ENCODE data around the gene IGF2BP3.

IGF2BP3 gene

DNA sequence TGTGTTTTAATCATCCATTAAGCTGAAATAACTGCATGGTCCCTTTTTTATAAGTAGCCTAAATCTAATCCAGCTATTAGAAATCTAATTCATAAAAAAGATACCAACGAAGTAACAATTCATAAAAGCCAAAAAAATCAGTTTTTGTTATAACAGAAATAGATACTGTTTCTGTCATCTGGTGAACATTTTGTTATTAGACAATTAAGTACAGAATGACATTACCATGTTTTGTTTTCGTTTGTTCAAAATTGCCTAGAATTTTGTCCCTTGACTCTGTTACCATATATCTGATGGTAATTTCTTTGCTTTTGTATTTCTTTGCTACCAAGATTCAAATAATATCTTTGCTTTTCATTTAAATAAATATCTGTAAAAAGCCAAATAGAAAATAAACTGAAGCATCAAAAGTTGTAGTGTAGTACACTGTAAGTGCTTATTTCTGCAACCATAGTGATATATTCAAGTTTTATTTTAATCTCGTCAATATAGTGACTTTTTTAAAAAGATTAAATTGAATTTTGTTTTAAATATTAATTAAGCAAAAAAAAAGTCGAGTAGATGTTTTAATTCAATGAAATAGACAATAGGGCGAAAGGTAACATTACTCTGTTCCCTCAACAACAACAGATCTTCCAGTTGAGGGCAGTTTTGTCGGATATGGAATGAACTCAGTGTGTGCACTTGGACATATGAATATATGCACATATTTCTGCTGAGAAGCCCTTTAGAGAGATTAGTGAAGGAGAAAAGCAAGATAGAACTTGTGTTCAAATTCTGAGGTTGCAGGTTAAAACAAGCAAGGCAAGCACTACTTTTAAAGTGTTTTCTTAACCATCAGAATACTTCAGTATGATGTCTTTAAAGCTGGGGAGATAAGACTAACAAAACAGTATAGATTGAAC, 7.9 kb upstream of the IGF2BP3 start:
- no peak overlapping the region for H3K9ac ChIP-seq (ENCODE audit: low read length in 2 of 2)

DNA sequence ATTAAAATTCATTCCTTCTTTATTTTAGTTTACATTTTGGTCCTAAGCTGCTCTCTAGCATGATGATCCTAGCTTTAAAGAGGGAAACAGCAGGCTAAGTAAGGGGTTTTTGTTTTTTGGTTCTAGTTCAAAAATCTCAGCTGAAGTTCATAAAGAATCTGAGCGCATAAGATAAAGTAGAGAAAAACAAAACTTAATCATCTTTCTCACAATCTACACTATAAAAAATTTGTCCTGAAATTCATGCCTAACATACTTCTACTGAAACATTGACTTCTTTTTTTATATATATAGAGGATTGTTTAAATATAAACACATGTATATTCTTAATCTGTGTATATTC, 6.8 kb upstream of the IGF2BP3 start:
- peaks cover 0 to 3% of the 10 kb centered on the region in 2 donors for H3K9me3 ChIP-seq (ENCODE audit: control insufficient read depth in 2 of 2, low read length in 2 of 2)
- peaks cover 35 to 55% of the 10 kb centered on the region in 2 donors for H3K27me3 ChIP-seq (ENCODE audit: control insufficient read depth in 1 of 2, insufficient read depth in 2 of 2, low read length in 2 of 2)
- H3K9ac ChIP-seq (ENCODE audit: low read length in 2 of 2): no peak overlapping the region
- H3K4me1 ChIP-seq (ENCODE audit: control insufficient read depth, insufficient read depth, low read length): peaks cover 9% of the 10 kb centered on the region
- no peak overlapping the region for H3K27ac ChIP-seq (ENCODE audit: low read length)
- no peaks in the 10 kb centered on the region for H3K36me3 ChIP-seq (ENCODE audit: control insufficient read depth in 2 of 2, insufficient read depth in 2 of 2, low read length in 2 of 2)
- no peak overlapping the region for H3K4me3 ChIP-seq (ENCODE audit: low read length in 2 of 2)

More for the DNA sequence above, 7.9 kb upstream of the IGF2BP3 start:
- Histone ChIP-seq H3K9me3 (ENCODE audit: control insufficient read depth in 2 of 2, low read length in 2 of 2) (peaks cover 0 to 3% of the 10 kb centered on the region in 2 donors), H3K27me3 (ENCODE audit: control insufficient read depth in 1 of 2, insufficient read depth in 2 of 2, low read length in 2 of 2) (peaks cover 34 to 45% of the 10 kb centered on the region in 2 donors), H3K4me1 (ENCODE audit: control insufficient read depth, insufficient read depth, low read length) (peaks cover 9% of the 10 kb centered on the region), H3K27ac (ENCODE audit: low read length) (no peak overlapping the region), H3K36me3 (ENCODE audit: control insufficient read depth in 2 of 2, insufficient read depth in 2 of 2, low read length in 2 of 2) (no peaks in the 10 kb centered on the region), H3K4me3 (ENCODE audit: low read length in 2 of 2) (no peak overlapping the region)

DNA sequence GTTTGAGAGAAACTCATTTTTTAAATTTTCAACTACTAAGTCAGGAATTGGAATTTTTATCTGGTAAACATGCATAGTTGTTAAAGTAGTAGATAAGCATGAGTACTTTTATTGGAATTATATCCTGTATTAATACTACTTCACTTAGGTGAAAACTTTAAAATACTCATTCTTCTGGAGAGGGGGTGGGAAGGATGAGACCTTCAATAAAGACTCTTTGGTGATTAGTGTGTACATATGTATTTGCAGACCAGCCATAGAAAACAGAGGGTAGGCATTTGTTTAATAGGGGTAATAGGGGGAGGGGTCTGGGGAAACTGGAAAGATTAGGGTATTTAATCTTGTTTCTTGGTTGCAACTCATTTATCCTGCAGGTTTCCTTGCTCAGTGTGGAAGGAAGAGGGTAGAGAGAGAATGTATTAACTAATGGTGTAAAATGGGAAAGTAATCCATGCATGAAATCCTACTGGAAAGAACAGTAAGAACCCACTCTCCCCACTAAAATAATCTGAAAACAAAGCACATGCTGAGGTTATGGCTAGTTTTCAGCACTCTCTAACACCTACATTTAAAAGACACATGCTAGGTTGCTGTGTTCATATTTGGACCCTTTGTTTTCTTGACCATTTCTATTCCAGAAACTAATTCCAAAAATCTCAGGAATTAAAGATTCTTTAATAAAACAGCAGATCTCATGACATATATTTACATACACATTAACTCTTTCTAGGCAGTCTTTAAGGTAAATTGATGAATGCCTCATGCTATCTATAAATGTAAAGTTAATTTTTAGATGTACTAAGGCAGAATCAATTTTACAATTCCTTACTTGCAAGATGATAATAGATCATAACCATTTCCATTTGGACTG, 6.2 kb upstream of the IGF2BP3 start:
- Histone ChIP-seq H3K27ac (ENCODE audit: low read length) (no peak overlapping the region), H3K4me3 (ENCODE audit: low read length in 2 of 2) (no peak overlapping the region), H3K9me3 (ENCODE audit: control insufficient read depth in 2 of 2, low read length in 2 of 2) (peaks cover 0 to 3% of the 10 kb centered on the region in 2 donors), H3K4me1 (ENCODE audit: control insufficient read depth, insufficient read depth, low read length) (peaks cover 9% of the 10 kb centered on the region), H3K27me3 (ENCODE audit: control insufficient read depth in 1 of 2, insufficient read depth in 2 of 2, low read length in 2 of 2) (peaks cover 40 to 62% of the 10 kb centered on the region in 2 donors), H3K36me3 (ENCODE audit: control insufficient read depth in 2 of 2, insufficient read depth in 2 of 2, low read length in 2 of 2) (no peaks in the 10 kb centered on the region), H3K9ac (ENCODE audit: low read length in 2 of 2) (no peak overlapping the region)

DNA sequence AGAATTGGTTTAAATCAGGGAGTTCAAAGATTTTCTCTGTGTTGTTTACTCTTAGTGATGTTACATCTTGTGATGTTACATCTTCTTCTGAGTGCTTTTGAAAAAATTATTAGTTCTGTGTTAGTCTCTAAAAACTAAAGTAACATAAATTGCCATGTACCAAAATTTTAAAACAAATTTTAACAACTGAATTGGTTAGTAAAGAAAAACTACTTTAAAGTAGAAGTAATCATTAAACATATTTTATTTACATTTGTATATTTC, 5.2 kb upstream of the IGF2BP3 start:
- Histone ChIP-seq H3K9me3 (ENCODE audit: control insufficient read depth in 2 of 2, low read length in 2 of 2) (peaks cover 0 to 3% of the 10 kb centered on the region in 2 donors), H3K27me3 (ENCODE audit: control insufficient read depth in 1 of 2, insufficient read depth in 2 of 2, low read length in 2 of 2) (peaks cover 45 to 72% of the 10 kb centered on the region in 2 donors), H3K36me3 (ENCODE audit: control insufficient read depth in 2 of 2, insufficient read depth in 2 of 2, low read length in 2 of 2) (no peaks in the 10 kb centered on the region), H3K4me1 (ENCODE audit: control insufficient read depth, insufficient read depth, low read length) (peaks cover 10% of the 10 kb centered on the region), H3K27ac (ENCODE audit: low read length) (no peak overlapping the region), H3K4me3 (ENCODE audit: low read length in 2 of 2) (no peak overlapping the region), H3K9ac (ENCODE audit: low read length in 2 of 2) (no peak overlapping the region)

DNA sequence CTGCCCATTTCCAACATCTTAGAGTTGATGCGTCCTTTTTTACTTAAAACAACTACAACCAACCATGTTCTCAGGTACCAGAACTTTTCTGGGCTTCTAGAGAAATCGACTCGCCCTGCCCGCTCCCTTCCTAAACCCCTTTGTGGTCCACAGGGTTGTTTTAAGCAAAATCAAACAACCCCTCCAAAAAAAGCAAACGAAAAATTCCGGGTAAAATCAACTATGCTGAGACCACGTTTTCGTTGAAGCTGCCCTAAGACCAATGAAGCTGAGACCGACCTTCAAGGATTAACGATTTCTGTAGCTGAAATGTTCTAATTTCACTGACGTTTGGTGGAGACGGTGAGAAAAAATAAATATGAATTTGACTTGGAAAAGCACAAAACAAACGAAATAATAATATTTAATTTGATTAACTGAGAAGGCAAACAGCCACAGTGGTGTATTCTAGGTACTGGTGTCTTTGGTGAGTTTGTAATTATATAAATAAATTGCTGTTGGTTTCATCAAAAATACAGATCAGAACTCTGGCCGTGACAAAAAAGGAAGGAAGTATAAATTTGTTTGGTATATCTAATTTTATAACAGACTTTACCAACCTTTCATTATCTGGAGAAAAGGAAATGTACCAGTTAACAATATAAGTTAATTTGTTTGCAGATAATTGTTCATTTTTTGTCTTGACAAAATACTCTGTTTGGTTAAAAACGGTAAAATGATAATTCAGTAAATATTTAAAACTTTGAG, 4.7 kb upstream of the IGF2BP3 start:
- Histone ChIP-seq H3K4me3 (ENCODE audit: low read length in 2 of 2) (no peak overlapping the region), H3K36me3 (ENCODE audit: control insufficient read depth in 2 of 2, insufficient read depth in 2 of 2, low read length in 2 of 2) (no peaks in the 10 kb centered on the region), H3K9ac (ENCODE audit: low read length in 2 of 2) (no peak overlapping the region), H3K27ac (ENCODE audit: low read length) (no peak overlapping the region), H3K4me1 (ENCODE audit: control insufficient read depth, insufficient read depth, low read length) (peaks cover 14% of the 10 kb centered on the region), H3K9me3 (ENCODE audit: control insufficient read depth in 2 of 2, low read length in 2 of 2) (peaks cover 0 to 3% of the 10 kb centered on the region in 2 donors), H3K27me3 (ENCODE audit: control insufficient read depth in 1 of 2, insufficient read depth in 2 of 2, low read length in 2 of 2) (peaks cover 49 to 77% of the 10 kb centered on the region in 2 donors)

DNA sequence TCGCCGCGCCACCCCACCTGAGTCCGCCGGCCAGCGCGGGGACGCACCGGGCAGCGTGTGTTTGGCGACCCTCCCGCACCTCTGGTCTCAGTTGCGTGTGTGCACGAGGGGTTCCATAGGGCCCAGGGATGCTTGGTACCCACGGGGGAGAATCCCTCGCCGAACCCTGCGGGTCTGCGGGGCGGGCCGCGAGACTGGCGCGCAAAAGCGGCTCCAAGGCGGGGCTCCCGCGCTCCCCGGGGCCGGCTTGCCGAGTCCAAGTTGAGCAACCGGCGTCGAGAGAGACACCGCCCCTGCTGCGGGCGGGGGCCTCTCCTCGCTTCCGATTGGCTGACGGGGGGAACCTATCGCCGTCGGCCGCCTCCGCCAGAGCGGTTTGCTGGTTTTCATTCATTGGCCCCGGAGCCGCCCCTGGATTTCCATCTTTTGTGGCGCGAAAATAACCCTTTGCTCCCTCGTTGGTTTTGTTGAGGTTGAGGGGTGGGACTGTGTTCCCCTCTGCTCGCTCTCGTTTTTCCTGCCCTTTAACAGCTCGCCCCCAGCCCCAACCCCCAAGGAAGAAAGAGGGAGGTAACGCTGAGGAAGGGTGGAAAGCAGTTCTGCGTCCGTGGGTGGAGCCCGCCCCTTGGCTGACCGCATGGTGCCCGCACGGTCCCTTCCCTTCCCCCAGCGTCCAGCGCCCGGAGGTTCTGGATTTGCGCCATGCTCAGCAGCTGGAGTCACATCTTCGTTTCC, 4.0 kb upstream of the IGF2BP3 start:
- H3K27ac ChIP-seq (ENCODE audit: low read length): no peak overlapping the region
- peaks cover 49 to 84% of the 10 kb centered on the region in 2 donors for H3K27me3 ChIP-seq (ENCODE audit: control insufficient read depth in 1 of 2, insufficient read depth in 2 of 2, low read length in 2 of 2)
- no peaks in the 10 kb centered on the region for H3K36me3 ChIP-seq (ENCODE audit: control insufficient read depth in 2 of 2, insufficient read depth in 2 of 2, low read length in 2 of 2)
- no peak overlapping the region for H3K9ac ChIP-seq (ENCODE audit: low read length in 2 of 2)
- peaks cover 0 to 3% of the 10 kb centered on the region in 2 donors for H3K9me3 ChIP-seq (ENCODE audit: control insufficient read depth in 2 of 2, low read length in 2 of 2)
- H3K4me3 ChIP-seq (ENCODE audit: low read length in 2 of 2): peak overlapping the region in 1 of 2 donors; percentile 44
- peaks cover 21% of the 10 kb centered on the region for H3K4me1 ChIP-seq (ENCODE audit: control insufficient read depth, insufficient read depth, low read length)

DNA sequence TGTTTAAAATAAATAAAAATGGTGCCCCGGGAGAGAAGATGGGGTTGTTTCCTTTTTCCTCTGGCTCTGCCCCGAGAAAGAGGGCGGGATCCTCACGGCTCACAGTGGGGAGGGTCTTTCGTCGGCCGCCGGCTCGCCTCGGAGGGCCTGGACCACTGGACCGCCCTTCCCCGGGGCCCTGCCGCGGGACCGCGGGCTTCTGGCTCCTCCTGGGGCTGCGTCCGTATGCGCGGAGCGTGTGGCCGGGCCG, 3.5 kb upstream of the IGF2BP3 start:
- H3K9ac ChIP-seq (ENCODE audit: low read length in 2 of 2): no peak overlapping the region
- H3K36me3 ChIP-seq (ENCODE audit: control insufficient read depth in 2 of 2, insufficient read depth in 2 of 2, low read length in 2 of 2): no peaks in the 10 kb centered on the region
- H3K9me3 ChIP-seq (ENCODE audit: control insufficient read depth in 2 of 2, low read length in 2 of 2): peaks cover 0 to 3% of the 10 kb centered on the region in 2 donors
- H3K4me3 ChIP-seq (ENCODE audit: low read length in 2 of 2): no peak overlapping the region
- peaks cover 52 to 89% of the 10 kb centered on the region in 2 donors for H3K27me3 ChIP-seq (ENCODE audit: control insufficient read depth in 1 of 2, insufficient read depth in 2 of 2, low read length in 2 of 2)
- H3K27ac ChIP-seq (ENCODE audit: low read length): no peak overlapping the region
- H3K4me1 ChIP-seq (ENCODE audit: control insufficient read depth, insufficient read depth, low read length): peaks cover 26% of the 10 kb centered on the region

DNA sequence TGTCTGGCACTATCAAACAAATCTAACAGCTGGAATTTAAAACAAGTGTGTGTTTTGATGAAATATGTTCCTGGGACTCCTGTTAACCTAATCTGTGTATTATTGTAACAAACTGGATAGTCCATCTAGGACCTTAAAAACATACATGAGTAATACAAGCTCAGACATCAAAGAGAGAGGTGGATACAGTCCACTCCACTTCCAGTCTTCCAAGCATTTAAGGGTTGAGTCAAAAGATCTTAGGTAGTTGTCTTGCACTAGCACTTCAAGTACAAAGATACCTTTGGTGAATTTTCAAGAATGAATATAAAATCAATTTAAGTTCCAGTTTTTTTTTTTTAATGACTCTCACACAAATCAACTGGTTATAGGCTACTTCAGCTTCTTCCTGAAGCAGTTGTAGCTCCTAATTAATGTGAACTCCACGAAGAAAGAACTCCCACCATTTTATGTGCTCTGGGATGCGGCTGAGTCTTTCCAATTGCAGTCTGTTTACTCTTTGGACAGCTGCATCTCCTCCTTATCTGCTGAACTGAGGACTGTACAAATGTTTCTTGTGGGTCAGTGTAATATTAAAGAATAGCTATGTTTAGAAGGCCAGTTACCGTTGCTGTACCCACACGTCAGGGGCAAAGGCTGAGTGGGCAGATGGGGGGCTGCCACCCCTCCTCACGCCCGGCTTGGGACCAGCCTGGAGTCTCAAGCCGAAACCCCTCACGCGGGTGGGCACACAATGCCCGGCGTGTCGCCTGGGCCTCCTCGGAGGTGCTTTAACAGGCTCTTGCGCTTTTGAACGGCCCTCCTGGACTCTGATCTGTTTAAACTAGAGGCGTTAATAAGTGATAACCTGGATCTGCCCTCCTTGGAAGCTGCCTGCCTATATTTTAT, 2.9 kb upstream of the IGF2BP3 start:
- no peak overlapping the region for H3K9ac ChIP-seq (ENCODE audit: low read length in 2 of 2)
- H3K27ac ChIP-seq (ENCODE audit: low read length): no peak overlapping the region
- H3K27me3 ChIP-seq (ENCODE audit: control insufficient read depth in 1 of 2, insufficient read depth in 2 of 2, low read length in 2 of 2): peaks cover 57 to 92% of the 10 kb centered on the region in 2 donors

DNA sequence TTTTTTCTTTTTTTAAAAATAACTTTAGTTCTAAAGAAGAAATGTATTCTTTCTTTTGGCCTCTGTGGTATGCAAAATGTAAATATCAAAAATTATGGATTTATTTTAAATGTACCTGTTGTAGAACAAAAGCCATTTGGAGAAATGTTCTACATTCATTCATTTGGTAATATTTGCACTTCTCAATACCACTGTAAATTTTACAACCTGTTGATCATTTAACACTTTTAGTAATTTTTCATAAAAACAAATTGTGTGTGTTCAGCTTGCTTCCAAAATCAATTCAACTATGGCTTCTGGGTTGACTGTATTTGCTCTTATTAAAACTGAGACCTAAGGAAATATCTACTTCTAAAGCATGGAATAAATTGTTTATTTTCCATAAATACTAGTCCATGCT, 2.3 kb upstream of the IGF2BP3 start:
- H3K9ac ChIP-seq (ENCODE audit: low read length in 2 of 2): no peak overlapping the region
- no peak overlapping the region for H3K4me3 ChIP-seq (ENCODE audit: low read length in 2 of 2)
- no peak overlapping the region for H3K27ac ChIP-seq (ENCODE audit: low read length)
- peaks cover 0 to 3% of the 10 kb centered on the region in 2 donors for H3K9me3 ChIP-seq (ENCODE audit: control insufficient read depth in 2 of 2, low read length in 2 of 2)
- H3K36me3 ChIP-seq (ENCODE audit: control insufficient read depth in 2 of 2, insufficient read depth in 2 of 2, low read length in 2 of 2): no peaks in the 10 kb centered on the region
- peaks cover 64 to 94% of the 10 kb centered on the region in 2 donors for H3K27me3 ChIP-seq (ENCODE audit: control insufficient read depth in 1 of 2, insufficient read depth in 2 of 2, low read length in 2 of 2)
- peaks cover 37% of the 10 kb centered on the region for H3K4me1 ChIP-seq (ENCODE audit: control insufficient read depth, insufficient read depth, low read length)

More for the DNA sequence above, 2.9 kb upstream of the IGF2BP3 start:
- H3K9me3 ChIP-seq (ENCODE audit: control insufficient read depth in 2 of 2, low read length in 2 of 2): peaks cover 0 to 3% of the 10 kb centered on the region in 2 donors
- H3K36me3 ChIP-seq (ENCODE audit: control insufficient read depth in 2 of 2, insufficient read depth in 2 of 2, low read length in 2 of 2): no peaks in the 10 kb centered on the region
- H3K4me1 ChIP-seq (ENCODE audit: control insufficient read depth, insufficient read depth, low read length): peaks cover 32% of the 10 kb centered on the region
- H3K4me3 ChIP-seq (ENCODE audit: low read length in 2 of 2): no peak overlapping the region

Measured in stomach smooth muscle (tissue), 2 donors.